Muscle of leg (tissue), 11 donors: Measurements from ENCODE around the gene NKX2-8. TPM values are rescaled to one million over a fixed set of nuclear protein-coding genes. Genes with fewer than 3 reads are reported as not detected.

ENCODE experiments used
- DNase-seq: peaks from one replicate; pipeline ENCODE4 v3.0.0; 2013
- H3K27ac ChIP-seq: one replicate; pipeline ENCODE4 v1.5.1; 2013; ENCODE audit warnings: mild to moderate bottlenecking, low read length, control low read depth
- H3K27me3 ChIP-seq: one replicate; pipeline ENCODE4 v1.6.1; 2013; ENCODE audit warnings: low read length; ENCODE audit not compliant: control insufficient read depth, insufficient read depth
- H3K36me3 ChIP-seq: one replicate; pipeline ENCODE4 v1.6.1; 2013; ENCODE audit warnings: low read length; ENCODE audit not compliant: control insufficient read depth, insufficient read depth
- H3K4me1 ChIP-seq: one replicate; pipeline ENCODE4 v1.6.1; 2013; ENCODE audit warnings: low read length; ENCODE audit not compliant: control insufficient read depth, insufficient read depth
- H3K4me3 ChIP-seq: one replicate; pipeline ENCODE4 v1.5.1; 2013; ENCODE audit warnings: low read length, control low read depth
- H3K9me3 ChIP-seq: replicated peaks from 2 replicates; pipeline ENCODE4 v1.6.1; 2013; ENCODE audit warnings: low read depth, low read length; ENCODE audit not compliant: control insufficient read depth
- WGBS: methylation state at CpG from one replicate; pipeline ENCODE4 v1.1.5; 2013; ENCODE audit warnings: missing lambda C conversion rate; ENCODE audit not compliant: insufficient coverage; 5-methylcytosine and 5-hydroxymethylcytosine counted together
- polyA plus RNA-seq, 8 donors: library from polyadenylated mRNA; unstranded; fragments of 120-200 nt; gene quantifications; one replicate each; pipeline versions ENCODE4 v1.2.1 to v1.2.3, GENCODE V29; 2013; ENCODE audit warnings: inconsistent platforms in 1 of 8, low replicate concordance in 1 of 8; ENCODE audit not compliant: insufficient read length in 8 of 8, insufficient read depth in 1 of 8
- total RNA-seq: library from RNA; stranded (reverse); fragments of 120-200 nt; gene quantifications from one replicate; pipeline ENCODE4 v1.2.4, GENCODE V29; 2013

NKX2-8 gene
- total and polyA plus RNA-seq, 9 donors = not detected

- Histone ChIP-seq H3K36me3 (no peaks in the 10 kb centered on the region), H3K27me3 (peaks cover 94% of the 10 kb centered on the region), H3K27ac (no peak overlapping the region), H3K4me3 (peak overlapping the region; percentile 30), H3K9me3 (no peaks in the 10 kb centered on the region), H3K4me1 (peaks cover 13% of the 10 kb centered on the region)
- WGBS = under 1% methylated on average over 97 of the region's 103 CpGs
- peak; percentile 27 for DNase-seq
Measured at GRCh38 chr14:36580856-36581831, 1.3 kb downstream of the NKX2-8 start.

- Histone ChIP-seq H3K4me1 (peaks cover 13% of the 10 kb centered on the region), H3K4me3 (no peak overlapping the region), H3K9me3 (no peaks in the 10 kb centered on the region), H3K36me3 (no peaks in the 10 kb centered on the region), H3K27me3 (peaks cover 93% of the 10 kb centered on the region), H3K27ac (no peak overlapping the region)
- DNase-seq = no peak
- 2% methylated on average over 48 of the region's 51 CpGs for WGBS
Measured at GRCh38 chr14:36580141-36580855, 2.1 kb downstream of the NKX2-8 start.

GRCh38 chr14:36579573-36580140 is 2.8 kb downstream of the NKX2-8 start:
- no peak for DNase-seq
- peaks cover 13% of the 10 kb centered on the region for H3K4me1 ChIP-seq
- no peak overlapping the region for H3K27ac ChIP-seq
- H3K4me3 ChIP-seq = no peak overlapping the region
- no peaks in the 10 kb centered on the region for H3K9me3 ChIP-seq
- 3% methylated on average over 22 of the region's 22 CpGs for WGBS
- H3K27me3 ChIP-seq = peaks cover 86% of the 10 kb centered on the region
- H3K36me3 ChIP-seq = no peaks in the 10 kb centered on the region

- H3K4me3 ChIP-seq = no peak overlapping the region
- H3K36me3 ChIP-seq = no peaks in the 10 kb centered on the region
- no peak for DNase-seq
- WGBS = 22% methylated on average over 4 of the region's 4 CpGs
- H3K27me3 ChIP-seq = peaks cover 80% of the 10 kb centered on the region
- H3K27ac ChIP-seq = no peak overlapping the region
- no peaks in the 10 kb centered on the region for H3K9me3 ChIP-seq
- peaks cover 13% of the 10 kb centered on the region for H3K4me1 ChIP-seq
Measured at GRCh38 chr14:36579001-36579555, 3.3 kb downstream of the NKX2-8 start.

GRCh38 chr14:36570065-36570464 is 12.3 kb downstream of the NKX2-8 start:
- no peak for DNase-seq
- Histone ChIP-seq H3K4me1 (no peaks in the 10 kb centered on the region), H3K4me3 (no peak overlapping the region), H3K36me3 (no peaks in the 10 kb centered on the region), H3K27me3 (peaks cover 3% of the 10 kb centered on the region), H3K9me3 (no peaks in the 10 kb centered on the region), H3K27ac (no peak overlapping the region)
- WGBS = no CpG with 5 or more reads among the region's 2 CpGs

GRCh38 chr14:36556811-36557433 is 25.5 kb downstream of the NKX2-8 start:
- peak; percentile 9 for DNase-seq
- Histone ChIP-seq H3K4me1 (no peaks in the 10 kb centered on the region), H3K4me3 (no peak overlapping the region)

GRCh38 chr14:36555998-36556743 is 26.2 kb downstream of the NKX2-8 start:
- H3K27ac ChIP-seq = no peak overlapping the region
- no peaks in the 10 kb centered on the region for H3K9me3 ChIP-seq
- H3K4me3 ChIP-seq = no peak overlapping the region
- H3K4me1 ChIP-seq = no peaks in the 10 kb centered on the region
- H3K36me3 ChIP-seq = no peaks in the 10 kb centered on the region
- no peak for DNase-seq
- peaks cover 9% of the 10 kb centered on the region for H3K27me3 ChIP-seq
- 68% methylated on average over 4 of the region's 6 CpGs for WGBS

More at GRCh38 chr14:36556811-36557433, 25.5 kb downstream of the NKX2-8 start:
- Histone ChIP-seq H3K27ac (no peak overlapping the region), H3K9me3 (no peaks in the 10 kb centered on the region), H3K36me3 (no peaks in the 10 kb centered on the region), H3K27me3 (peaks cover 9% of the 10 kb centered on the region)
- 67% methylated on average over 6 of the region's 9 CpGs for WGBS

GRCh38 chr14:36553656-36554260 is 28.7 kb downstream of the NKX2-8 start:
- Histone ChIP-seq H3K27me3 (peaks cover 16% of the 10 kb centered on the region), H3K4me1 (no peaks in the 10 kb centered on the region), H3K4me3 (no peak overlapping the region), H3K9me3 (no peaks in the 10 kb centered on the region), H3K36me3 (no peaks in the 10 kb centered on the region), H3K27ac (no peak overlapping the region)
- peak; percentile 61 for DNase-seq
- no CpG with 5 or more reads among the region's 4 CpGs for WGBS

GRCh38 chr14:36550899-36551298 is 31.5 kb downstream of the NKX2-8 start:
- WGBS = no CpG with 5 or more reads among the region's 1 CpG
- Histone ChIP-seq H3K36me3 (no peaks in the 10 kb centered on the region), H3K27ac (no peak overlapping the region), H3K9me3 (no peaks in the 10 kb centered on the region), H3K4me1 (no peaks in the 10 kb centered on the region), H3K27me3 (peaks cover 14% of the 10 kb centered on the region), H3K4me3 (no peak overlapping the region)
- DNase-seq = no peak
